Suprapubic skin (tissue), 4 donors: ENCODE measurements around the gene ADAR. TPM values are rescaled to one million over a fixed set of nuclear protein-coding genes. Genes with fewer than 3 reads are reported as not detected.
A peak's percentile ranks its signal among the peaks of the same experiment; 100 is the strongest.

Experiments
- DNase-seq, 2 donors: peaks; one replicate each; pipeline ENCODE4 v3.0.0-alpha.2; 2019; ENCODE audit warnings: low spot score in 2 of 2
- H3K27ac ChIP-seq: fragments of 200-600 bp; sonication (generic); one replicate; pipeline ENCODE4 v1.5.1; 2019
- H3K27me3 ChIP-seq: fragments of 200-600 bp; sonication (generic); one replicate; pipeline ENCODE4 v1.5.1; 2019
- H3K36me3 ChIP-seq: fragments of 200-600 bp; sonication (generic); one replicate; pipeline ENCODE4 v1.5.1; 2019
- H3K4me1 ChIP-seq: fragments of 200-600 bp; sonication (generic); one replicate; pipeline ENCODE4 v1.5.1; 2019
- H3K4me3 ChIP-seq: fragments of 200-600 bp; sonication (generic); one replicate; pipeline ENCODE4 v1.5.1; 2019; ENCODE audit warnings: mild to moderate bottlenecking
- H3K9me3 ChIP-seq: fragments of 200-600 bp; sonication (generic); one replicate; pipeline ENCODE4 v1.5.1; 2019
- EP300 ChIP-seq: sonication (generic); formaldehyde crosslinking; IDR thresholded peaks from one replicate; pipeline ENCODE4 v1.6.1; 2017; ENCODE audit warnings: antibody characterized with exemption
- POLR2A ChIP-seq, 2 donors: fragments of 450-650 bp; IDR thresholded peaks; one replicate each; pipeline ENCODE4 v1.6.1; 2017; ENCODE audit warnings: antibody characterized with exemption in 2 of 2, mild to moderate bottlenecking in 2 of 2, moderate library complexity in 2 of 2
- POLR2AphosphoS5 ChIP-seq, 3 donors: sonication (generic); formaldehyde crosslinking; IDR thresholded peaks; one replicate each; pipeline ENCODE4 v1.6.1; 2017; ENCODE audit warnings: antibody characterized with exemption in 3 of 3
- WGBS: methylation state at CpG from one replicate; pipeline ENCODE4 v1.1.5; 2018; 5-methylcytosine and 5-hydroxymethylcytosine counted together
- total RNA-seq, 4 donors: library from RNA; depleted of rRNA; stranded (reverse); fragments of >200 nt; gene quantifications; one replicate each; pipeline ENCODE4 v1.1.0, GENCODE V29; 2016
- TF ChIP-seq, protein P1 (sequence below), 2 donors: fragments of 200-600 bp in 1 of 2; fragments of 450-650 bp in 1 of 2; sonication (generic) in 1 of 2; IDR thresholded peaks; one replicate each; pipeline ENCODE4 v1.5.1; 2016 to 2019; ENCODE audit warnings: antibody characterized with exemption in 2 of 2, mild to moderate bottlenecking in 1 of 2, moderate library complexity in 1 of 2

The ADAR gene
- total RNA-seq, 4 donors from 2014 or later, result 73.7 to 107 (median 93.2) TPM

DNA sequence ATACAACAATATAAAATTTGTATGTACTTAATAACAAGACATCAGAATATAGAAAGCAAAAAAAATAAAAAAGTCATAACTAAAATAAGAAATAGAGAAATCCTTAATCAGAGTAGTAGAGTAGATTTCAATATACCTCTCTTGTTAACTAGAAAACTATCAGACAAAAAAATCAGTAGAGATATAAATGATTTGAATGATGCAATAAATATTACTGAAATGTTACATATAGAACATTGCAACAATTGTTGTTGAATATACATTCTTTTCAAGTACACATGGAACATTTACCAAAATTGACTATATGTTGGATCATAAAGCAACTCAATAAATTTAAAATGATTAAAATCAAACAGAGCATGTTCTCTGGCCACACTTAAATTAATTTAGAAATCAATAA is 31.9 kb upstream of the ADAR start:
- Histone ChIP-seq H3K4me1 (no peaks in the 10 kb centered on the region), H3K27ac (no peak overlapping the region), H3K9me3 (no peaks in the 10 kb centered on the region), H3K4me3 (no peak overlapping the region), H3K27me3 (peaks cover 22% of the 10 kb centered on the region), H3K36me3 (no peaks in the 10 kb centered on the region)
- TF ChIP-seq EP300 (no peak), POLR2AphosphoS5 (IDR thresholded peaks at IDR 0.05) (no peak), POLR2A (IDR thresholded peaks at IDR 0.05) (no peak)
- TF ChIP-seq, protein P1, sequence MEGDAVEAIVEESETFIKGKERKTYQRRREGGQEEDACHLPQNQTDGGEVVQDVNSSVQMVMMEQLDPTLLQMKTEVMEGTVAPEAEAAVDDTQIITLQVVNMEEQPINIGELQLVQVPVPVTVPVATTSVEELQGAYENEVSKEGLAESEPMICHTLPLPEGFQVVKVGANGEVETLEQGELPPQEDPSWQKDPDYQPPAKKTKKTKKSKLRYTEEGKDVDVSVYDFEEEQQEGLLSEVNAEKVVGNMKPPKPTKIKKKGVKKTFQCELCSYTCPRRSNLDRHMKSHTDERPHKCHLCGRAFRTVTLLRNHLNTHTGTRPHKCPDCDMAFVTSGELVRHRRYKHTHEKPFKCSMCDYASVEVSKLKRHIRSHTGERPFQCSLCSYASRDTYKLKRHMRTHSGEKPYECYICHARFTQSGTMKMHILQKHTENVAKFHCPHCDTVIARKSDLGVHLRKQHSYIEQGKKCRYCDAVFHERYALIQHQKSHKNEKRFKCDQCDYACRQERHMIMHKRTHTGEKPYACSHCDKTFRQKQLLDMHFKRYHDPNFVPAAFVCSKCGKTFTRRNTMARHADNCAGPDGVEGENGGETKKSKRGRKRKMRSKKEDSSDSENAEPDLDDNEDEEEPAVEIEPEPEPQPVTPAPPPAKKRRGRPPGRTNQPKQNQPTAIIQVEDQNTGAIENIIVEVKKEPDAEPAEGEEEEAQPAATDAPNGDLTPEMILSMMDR (IDR thresholded peaks at IDR 0.05), result no peak
- no peak for DNase-seq

- 54% methylated on average over 2 of the region's 2 CpGs for WGBS
- Histone ChIP-seq H3K27me3 (peaks cover 26% of the 10 kb centered on the region), H3K27ac (no peak overlapping the region), H3K36me3 (no peaks in the 10 kb centered on the region), H3K9me3 (no peaks in the 10 kb centered on the region), H3K4me1 (no peaks in the 10 kb centered on the region), H3K4me3 (no peak overlapping the region)
- no peak for DNase-seq
- TF ChIP-seq POLR2AphosphoS5 (IDR thresholded peaks at IDR 0.05), result no peak
- TF ChIP-seq EP300, result no peak
- TF ChIP-seq, protein P1 (IDR thresholded peaks at IDR 0.05), result no peak
- TF ChIP-seq POLR2A (IDR thresholded peaks at IDR 0.05), result no peak
Measured at GRCh38 chr1:154635171-154635570, 27.2 kb upstream of the ADAR start.

GRCh38 chr1:154629675-154630073 is 21.7 kb upstream of the ADAR start:
- Histone ChIP-seq H3K27me3 (peaks cover 4% of the 10 kb centered on the region), H3K36me3 (no peaks in the 10 kb centered on the region), H3K4me3 (no peak overlapping the region), H3K4me1 (peaks cover 16% of the 10 kb centered on the region), H3K27ac (no peak overlapping the region), H3K9me3 (no peaks in the 10 kb centered on the region)
- 0% methylated on average over 1 of the region's 1 CpG for WGBS
- no peak for DNase-seq
- no peak for TF ChIP-seq POLR2AphosphoS5 (IDR thresholded peaks at IDR 0.05)
- TF ChIP-seq, protein P1 (IDR thresholded peaks at IDR 0.05), result no peak
- TF ChIP-seq POLR2A (IDR thresholded peaks at IDR 0.05), result no peak
- no peak for TF ChIP-seq EP300

- DNase-seq, result no peak
- 79% methylated on average over 1 of the region's 1 CpG for WGBS
- TF ChIP-seq POLR2A (IDR thresholded peaks at IDR 0.05) (no peak), POLR2AphosphoS5 (IDR thresholded peaks at IDR 0.05) (no peak), EP300 (no peak)
- TF ChIP-seq, protein P1 (IDR thresholded peaks at IDR 0.05), result no peak
Measured at GRCh38 chr1:154629061-154629674, 21.2 kb upstream of the ADAR start.

GRCh38 chr1:154628121-154628405 is 20.1 kb upstream of the ADAR start:
- DNase-seq, result no peak
- TF ChIP-seq POLR2A (IDR thresholded peaks at IDR 0.05), result no peak
- peak in 1 of 3 donors; percentile 14 for TF ChIP-seq POLR2AphosphoS5 (IDR thresholded peaks at IDR 0.05)
- TF ChIP-seq EP300, result no peak
- TF ChIP-seq, protein P1 (IDR thresholded peaks at IDR 0.05), result no peak
- 4% methylated on average over 5 of the region's 5 CpGs for WGBS

More at GRCh38 chr1:154629061-154629674, 21.2 kb upstream of the ADAR start:
- H3K27me3 ChIP-seq, result peaks cover 4% of the 10 kb centered on the region
- peaks cover 16% of the 10 kb centered on the region for H3K4me1 ChIP-seq
- no peak overlapping the region for H3K4me3 ChIP-seq
- H3K9me3 ChIP-seq, result no peaks in the 10 kb centered on the region
- no peaks in the 10 kb centered on the region for H3K36me3 ChIP-seq
- H3K27ac ChIP-seq, result no peak overlapping the region

More at GRCh38 chr1:154628121-154628405, 20.1 kb upstream of the ADAR start:
- Histone ChIP-seq H3K27ac (peak overlapping the region; percentile 90), H3K27me3 (peaks cover 4% of the 10 kb centered on the region), H3K9me3 (no peaks in the 10 kb centered on the region), H3K4me3 (peak overlapping the region; percentile 86), H3K4me1 (peaks cover 16% of the 10 kb centered on the region), H3K36me3 (no peaks in the 10 kb centered on the region)
